Right ventricle myocardium superior (tissue), 1 donor: ENCODE results near the gene RAP1GAP. TPM values are rescaled to one million over a fixed set of nuclear protein-coding genes. Genes with fewer than 3 reads are reported as not detected.

Experiments used
- ATAC-seq: fragments of 200-7000 bp; cut with Tn5 transposase; one replicate; pipeline ENCODE4 v1.9.1; 2020; ENCODE audit warnings: mild to moderate bottlenecking; ENCODE audit not compliant: poor library complexity
- DNase-seq: peaks from one replicate; pipeline ENCODE4 v3.0.0-alpha.2; 2020
- intact Hi-C: fragments of 100-400 bp; cut with DNase I; formaldehyde crosslinking; loops from one replicate; pipeline ENCODE4 v1.11.2; 2022
- total RNA-seq: library from RNA; stranded (reverse); fragmentation: NEBNext Ultra II Directional; extraction: Animal tissue kit (Norgen Biotek cat#: 25700); gene quantifications from one replicate; pipeline ENCODE4 v1.2.1, GENCODE V29; 2021
- donor health status: DM: no; HTN: yes; CAD: no; lungs with severe emphysema.

RAP1GAP gene
- total RNA-seq, 1 donor from 2014 or later, result 3.7 TPM

DNA sequence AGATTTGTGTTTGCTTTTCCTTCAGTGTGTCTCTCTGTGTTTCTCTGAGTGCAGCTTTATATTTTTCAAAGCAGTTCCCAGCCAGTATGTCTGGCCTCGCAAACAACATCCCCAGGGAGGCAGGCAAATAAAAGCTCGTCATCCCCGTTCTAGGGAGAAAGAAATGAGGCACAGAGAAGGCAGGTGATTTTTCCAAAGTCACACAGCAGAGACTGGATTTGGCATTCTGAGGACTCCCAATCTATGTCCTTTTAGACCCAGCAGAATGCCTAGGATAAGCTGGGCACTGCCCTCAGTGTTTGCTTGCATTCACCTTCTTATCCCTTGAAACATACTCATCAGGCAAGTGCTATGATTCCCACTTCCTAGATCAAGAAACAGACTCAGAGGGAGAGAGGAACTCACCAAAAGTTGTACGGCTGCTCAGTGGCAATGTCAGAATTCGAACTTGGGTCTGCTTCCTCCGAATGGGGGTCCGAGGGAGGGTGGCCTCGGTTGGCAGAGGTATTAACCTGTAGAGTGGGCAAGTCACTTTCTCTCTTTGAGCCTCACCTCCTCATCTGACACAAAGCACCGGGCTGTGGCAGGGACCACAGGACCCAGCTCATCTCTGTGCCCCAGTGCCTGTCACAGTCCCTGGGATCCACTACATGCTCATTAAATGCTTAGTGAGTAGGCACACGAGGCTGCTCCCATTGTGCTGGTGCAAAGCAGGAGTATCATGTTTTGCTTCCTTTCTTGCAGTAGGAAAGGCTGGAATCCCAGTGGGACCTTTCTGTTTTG, 4.2 kb downstream of the RAP1GAP start:
- intact Hi-C loops, result no loop called here
- DNase-seq (no peak), ATAC-seq (no peak)

DNA sequence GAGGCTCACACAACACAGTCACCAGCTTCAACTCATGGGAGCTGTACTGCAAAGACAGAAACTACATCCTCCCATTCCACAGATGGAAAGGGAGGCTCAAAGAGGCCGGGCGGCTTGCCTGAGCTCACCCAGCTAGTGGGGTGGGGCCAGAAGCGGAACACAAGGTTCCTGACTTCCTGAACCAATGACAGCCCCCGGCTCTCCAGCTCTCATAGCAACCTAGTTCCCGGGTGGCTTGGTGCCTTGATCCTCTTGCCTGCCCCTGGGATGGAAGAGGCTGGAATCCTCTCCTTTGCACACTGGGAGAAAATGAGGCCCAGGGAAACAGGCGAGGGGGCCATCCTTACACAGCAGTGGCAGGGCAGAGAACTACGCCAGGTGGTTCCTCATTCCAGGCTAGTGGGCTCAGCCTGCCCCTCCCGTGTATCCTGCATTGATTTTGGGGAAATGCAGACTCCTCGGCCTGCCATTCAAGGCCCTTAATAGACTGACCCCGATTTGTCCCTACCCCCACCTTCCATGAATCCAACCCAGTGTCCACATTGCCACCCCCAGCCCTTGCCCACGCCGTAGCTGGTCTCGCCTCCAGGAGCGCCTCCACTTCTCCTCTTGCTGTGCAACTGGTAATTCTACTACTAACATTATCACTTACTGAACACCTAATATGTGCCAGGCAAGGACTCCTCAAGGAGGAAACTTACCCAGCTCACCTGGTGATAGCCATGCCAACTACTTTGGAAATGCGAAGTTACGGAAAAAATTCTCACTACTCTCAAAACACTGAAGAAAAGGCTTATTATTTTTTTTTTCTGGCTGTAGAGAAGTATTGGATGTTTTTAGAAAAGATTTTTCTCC, 5.0 kb downstream of the RAP1GAP start:
- DNase-seq, result no peak
- intact Hi-C loops, result no loop called here
- ATAC-seq, result no peak

DNA sequence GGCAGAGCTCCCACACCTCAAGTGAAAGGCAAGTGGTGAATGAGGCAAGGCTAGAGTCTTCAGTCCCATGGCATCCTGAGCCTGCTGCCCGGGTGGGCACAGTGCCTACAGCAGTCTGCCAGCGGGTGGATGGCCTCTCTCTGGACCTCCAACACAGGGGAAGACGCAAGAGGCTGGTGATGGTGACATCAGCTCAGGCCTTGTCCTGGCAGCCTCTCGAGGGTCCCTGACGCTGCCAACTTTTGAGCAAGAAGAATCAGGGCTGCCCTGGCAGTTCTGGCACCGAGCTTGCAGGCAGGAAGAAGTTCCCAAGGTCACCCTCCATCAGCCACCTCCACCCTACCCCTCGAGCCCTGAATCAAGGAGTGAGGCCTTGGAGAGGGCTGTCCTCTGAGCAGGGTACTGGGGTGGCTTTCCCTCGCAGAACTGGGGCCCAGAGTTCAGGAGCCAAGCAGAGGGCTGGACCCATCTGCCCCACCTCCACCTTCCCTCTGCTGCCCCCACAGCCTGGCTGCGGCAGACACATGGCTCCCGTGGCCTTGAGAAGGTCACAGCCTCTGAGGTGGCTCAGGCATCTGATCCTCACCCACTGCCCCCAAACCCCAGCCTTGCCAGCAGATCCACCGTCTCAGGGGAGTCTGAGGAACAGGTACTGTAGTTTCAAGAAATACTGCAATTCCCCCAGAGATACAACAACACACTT, 5.8 kb downstream of the RAP1GAP start:
- intact Hi-C loops, result no loop called here
- ATAC-seq (no peak), DNase-seq (peak; percentile 51)

DNA sequence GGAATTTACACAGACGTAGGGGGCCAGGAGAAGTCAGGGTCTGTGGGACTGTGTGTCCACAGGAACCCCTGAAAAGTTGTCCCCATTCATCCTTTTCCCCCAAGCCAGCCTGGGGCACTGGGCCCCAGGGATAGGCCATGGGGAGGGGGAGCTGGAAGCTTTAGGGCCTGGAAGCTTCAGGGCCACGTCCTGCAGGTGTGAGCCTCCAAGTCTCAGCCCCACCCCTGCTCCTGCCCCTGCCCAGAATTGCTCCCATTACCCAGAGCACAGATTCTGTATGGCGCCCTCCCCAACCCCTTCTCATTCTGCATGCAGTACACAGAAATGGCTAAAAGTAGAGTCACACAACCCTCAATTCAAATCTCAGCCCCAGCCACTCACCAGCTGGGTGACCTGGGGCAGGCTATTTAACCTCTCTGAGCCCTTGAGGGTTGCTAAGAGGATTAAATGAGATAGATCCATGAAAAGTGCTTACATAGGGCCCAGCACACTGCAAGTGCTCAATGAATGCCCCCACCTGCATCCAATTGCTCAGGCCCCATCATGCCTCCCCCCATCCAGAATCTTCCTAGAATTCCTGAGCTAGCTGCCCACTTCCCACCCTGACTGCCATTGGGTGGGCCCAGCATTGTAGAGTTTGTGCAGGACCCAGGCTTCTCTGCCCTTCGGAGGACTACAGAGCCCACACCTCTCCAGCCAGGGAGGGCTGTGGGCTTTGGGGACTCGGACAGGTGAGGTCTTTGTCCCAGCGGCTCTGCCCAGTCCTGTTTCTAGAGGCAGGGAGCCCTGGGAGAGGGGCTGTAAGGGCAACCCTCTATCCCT, 6.5 kb downstream of the RAP1GAP start:
- no peak for ATAC-seq
- DNase-seq, result no peak
- intact Hi-C loops, result no loop called here

DNA sequence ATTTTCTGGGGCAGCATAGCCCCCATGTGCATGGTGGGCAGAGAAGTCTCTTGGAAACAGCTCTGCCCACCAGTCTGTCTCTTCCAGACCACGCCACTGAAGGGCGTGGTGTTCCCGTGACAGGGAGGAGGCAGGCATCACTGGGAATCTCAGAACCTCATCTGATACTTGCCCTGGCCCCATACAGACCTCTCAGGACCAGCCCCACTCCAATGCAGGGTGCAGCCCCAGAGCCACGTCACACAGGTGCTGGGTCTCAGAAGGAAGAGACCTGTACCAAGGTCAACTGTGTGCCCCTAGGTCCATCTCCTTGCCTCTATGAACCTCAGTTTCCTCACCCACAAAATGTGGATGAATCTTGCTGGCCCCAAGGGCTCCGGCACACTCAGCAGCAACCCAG, 7.3 kb downstream of the RAP1GAP start:
- DNase-seq (no peak), ATAC-seq (no peak)
- intact Hi-C loops, result no loop called here

DNA sequence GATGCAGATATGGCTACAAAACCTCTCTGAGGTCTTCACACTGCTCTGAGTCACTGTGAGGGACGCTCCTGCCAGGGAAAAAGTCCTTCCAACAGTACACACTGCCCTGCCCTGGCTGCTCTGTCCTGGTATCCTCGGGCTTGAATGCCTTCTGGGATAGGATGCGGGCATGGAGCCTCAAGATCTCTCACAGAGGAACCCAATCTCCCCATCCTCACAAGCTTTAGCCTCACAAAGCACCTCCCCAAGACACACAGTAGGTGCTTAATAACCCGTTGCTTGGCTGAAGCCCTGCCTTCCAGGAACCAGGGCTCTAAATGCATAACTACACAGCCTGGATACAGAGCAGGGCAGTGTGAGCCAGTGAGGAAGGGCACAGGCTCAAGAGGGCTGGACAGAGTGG, 9.2 kb downstream of the RAP1GAP start:
- intact Hi-C loops, result loop anchor here (5.0 to 10.0 kb wide), 2 partner anchors 155 to 288 kb away; partner anchors contain the start of gene ALPL
- DNase-seq (no peak), ATAC-seq (no peak)

DNA sequence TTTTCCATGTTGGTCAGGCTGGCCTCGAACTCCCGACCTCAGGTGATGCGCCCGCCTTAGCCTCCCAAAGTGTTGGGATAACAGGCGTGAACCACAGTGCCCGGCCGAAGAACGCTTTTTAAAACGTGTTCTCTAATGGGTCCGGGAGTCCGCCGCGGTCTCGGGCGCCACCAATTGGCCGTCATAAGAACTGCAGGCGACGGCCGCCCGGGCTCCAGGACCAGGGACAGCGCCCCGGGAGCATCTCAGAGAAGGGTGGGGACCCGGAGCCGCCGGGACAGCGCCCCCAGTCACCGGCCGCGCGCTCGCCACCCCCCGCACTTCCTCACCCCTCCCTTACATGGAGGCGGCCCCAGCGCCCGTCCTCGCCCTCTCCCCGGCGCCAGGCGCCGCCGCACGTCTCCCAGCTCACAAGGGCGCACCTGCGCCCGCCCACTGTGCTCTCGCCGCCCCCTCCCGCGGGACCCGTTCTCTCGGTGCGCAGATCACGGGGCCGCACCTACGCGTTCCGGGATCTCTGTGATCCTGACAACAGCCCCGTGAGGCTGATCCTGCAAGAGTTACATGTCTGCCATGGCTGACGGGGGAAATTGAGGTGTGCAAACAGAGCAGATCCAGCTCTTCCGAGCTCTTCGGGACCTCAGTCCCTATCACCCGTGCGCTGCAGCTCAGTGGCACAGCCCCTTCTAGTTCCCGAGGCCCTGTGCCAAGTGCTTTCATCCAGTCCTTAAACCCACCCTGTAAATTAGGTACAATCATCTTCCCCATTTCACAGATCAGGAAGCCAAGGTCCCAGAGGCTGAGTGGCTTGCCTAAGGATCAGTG, 9.8 kb downstream of the RAP1GAP start:
- intact Hi-C loops, result loop anchor here (5.0 to 10.0 kb wide), 2 partner anchors 155 to 287 kb away; partner anchors contain the start of gene ALPL
- peak; percentile 88 for DNase-seq
- peak; percentile 81 for ATAC-seq

DNA sequence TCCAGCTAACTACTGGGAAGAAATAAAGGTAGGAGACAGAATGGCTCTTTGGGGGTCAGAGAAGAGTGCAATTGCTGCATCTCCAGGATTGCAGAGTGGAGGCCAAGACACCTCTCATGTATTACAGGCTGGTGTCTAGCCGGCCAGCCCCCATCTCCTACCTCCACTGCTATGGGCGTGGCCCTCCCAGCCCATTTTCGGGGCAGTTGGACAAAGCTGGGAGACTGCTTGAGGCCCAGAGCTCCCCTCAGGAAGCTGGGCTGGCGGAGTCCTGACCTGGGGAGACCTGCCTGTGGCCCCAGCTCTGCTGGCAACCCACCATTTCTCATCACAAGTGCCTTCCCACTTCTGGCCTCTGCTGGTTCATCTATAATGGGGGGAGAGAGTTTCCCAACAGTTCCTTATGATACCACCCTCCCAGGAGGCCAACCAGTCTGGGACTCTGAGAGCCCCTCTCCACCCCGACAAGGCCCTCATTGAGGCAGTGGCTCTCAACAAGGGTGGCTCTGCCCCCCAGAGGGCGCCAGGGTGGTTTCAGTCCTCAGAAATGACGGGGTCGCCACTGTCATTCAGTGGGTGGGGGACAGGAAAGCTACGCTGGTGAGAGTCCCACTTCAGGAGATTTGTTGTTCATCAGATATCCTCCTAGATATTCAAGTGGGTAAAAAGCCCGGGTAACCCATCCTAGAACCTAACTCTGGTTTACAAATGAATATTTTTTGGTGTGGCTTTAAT, 11.5 kb downstream of the RAP1GAP start:
- no peak for ATAC-seq
- intact Hi-C loops, result loop anchor here (5.0 to 10.0 kb wide), 2 partner anchors 153 to 285 kb away; partner anchors contain the start of gene ALPL
- no peak for DNase-seq

DNA sequence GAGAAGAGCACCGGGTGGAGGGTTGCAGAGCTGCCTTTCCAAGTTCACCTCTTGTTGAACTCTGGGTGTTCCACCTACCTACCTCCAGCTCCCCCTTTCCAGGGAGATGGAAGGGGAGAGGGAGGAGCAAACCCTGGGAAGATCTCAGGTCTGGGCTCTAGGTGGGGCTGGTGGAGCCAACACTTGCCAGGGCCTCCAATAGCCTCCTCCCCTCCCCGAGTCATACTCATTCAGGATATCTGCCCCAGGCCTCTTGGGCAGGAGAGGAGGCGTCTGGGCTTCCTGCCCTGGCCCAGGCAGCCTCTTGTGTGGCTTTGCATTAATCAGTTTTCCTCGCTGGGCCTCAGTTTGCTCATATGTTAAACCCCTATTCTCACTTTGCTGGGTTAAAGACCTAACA, 13.4 kb downstream of the RAP1GAP start:
- DNase-seq (no peak), ATAC-seq (no peak)
- intact Hi-C loops, result loop anchor here (5.0 to 10.0 kb wide), 2 partner anchors 151 to 283 kb away; partner anchors contain the start of gene ALPL

DNA sequence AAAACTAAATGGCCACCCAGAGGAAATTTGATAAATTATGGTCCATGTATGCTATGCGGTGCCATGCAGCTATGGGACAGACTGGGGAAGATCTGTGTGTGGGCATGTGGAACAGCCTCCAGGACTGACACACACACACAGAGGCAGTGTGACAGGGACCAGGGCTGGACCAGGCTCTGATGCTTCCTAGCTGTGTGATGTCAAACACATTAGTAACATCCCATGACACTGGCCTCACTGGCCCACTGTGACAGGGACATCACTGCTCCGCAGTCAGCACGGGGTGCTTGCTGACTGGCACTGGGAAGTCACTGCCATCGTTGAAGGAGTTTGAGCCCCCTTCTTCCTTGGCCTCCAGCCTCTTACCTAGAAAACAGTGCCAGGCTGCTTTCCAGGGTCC, 13.9 kb downstream of the RAP1GAP start:
- no peak for DNase-seq
- no peak for ATAC-seq
- intact Hi-C loops, result loop anchor here (5.0 to 10.0 kb wide), 2 partner anchors 150 to 283 kb away; partner anchors contain the start of gene ALPL

DNA sequence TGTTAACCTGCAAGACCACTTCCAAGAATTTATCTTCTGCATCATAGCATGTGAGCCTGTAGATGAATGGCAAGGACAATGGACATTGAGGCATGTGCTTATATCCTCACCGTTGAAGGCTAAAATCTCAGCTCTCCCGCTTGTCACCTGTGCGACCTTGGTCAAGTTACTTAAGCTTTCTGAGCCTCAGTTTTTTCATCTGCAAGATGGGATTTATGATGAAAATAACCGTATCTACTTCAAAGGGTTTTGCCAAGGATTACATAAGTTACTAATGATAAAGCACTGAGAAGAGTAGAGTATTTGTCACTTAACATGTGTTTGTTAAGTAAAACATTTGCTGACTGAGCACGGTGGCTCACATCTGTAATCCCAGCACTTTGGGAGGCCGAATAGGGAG, 14.9 kb downstream of the RAP1GAP start:
- intact Hi-C loops, result loop anchor here (10.0 kb wide), 1 partner anchor 149 kb away; the partner anchor contains the start of gene ALPL
- no peak for DNase-seq
- ATAC-seq, result no peak

DNA sequence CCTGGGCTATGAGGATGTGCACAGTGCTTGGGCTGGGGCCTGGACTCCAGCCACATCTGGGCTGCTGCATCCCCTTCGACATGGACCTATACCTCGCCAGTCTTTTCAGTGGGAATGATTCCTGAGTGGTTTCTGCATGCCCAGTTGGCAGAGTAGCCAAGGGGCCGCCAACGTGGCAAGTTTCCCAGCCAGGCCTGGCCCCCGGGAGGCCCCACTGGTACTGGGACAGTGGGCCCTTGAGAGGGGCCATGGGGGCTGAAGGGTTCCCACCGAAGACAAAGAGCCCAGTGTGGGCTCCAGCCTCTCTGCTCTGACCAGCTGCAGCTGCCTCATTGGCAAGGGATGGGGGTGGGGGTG, 15.4 kb downstream of the RAP1GAP start:
- intact Hi-C loops, result loop anchor here (10.0 kb wide), 1 partner anchor 149 kb away; the partner anchor contains the start of gene ALPL
- no peak for DNase-seq

DNA sequence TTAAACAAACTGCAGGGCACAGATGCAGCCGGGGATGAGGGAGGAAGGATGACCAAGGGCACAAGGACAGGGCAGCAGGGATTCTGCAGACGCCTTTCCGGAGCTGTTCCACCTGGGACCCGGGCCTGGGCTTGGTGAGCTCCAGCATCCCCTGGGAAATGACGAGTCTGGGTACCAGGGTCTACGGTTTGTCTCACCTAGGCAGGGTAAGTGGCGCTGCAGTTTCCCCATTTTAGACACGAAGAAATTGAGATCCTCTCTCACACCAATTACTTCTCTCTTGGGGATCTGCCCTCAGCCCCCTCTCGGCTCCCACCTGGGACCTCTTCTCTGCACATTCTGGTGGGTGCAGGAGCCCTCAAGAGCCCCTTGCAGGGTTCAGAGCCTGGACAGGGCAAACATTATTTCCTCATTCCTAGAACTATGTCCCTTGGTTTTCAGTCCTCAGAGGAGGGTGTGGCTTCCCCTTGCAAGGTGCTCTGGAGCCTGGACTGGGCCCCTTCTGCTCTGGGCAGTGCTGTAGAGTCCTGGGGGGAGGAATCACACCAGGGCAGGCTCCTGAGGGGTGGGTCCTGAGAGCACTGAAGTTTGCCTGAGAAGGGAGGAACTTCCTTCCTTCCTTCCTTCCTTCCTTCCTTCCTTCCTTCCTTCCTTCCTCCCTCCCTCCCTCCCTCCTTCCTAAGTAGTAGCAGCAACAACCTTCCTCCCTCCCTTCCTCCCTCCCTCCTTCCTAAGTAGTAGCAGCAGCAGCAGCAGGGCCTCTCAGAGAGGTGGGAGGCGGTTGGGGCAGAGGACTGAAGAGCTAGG, 16.0 kb downstream of the RAP1GAP start:
- intact Hi-C loops, result loop anchor here (10.0 kb wide), 1 partner anchor 148 kb away; the partner anchor contains the start of gene ALPL
- DNase-seq, result no peak
- ATAC-seq, result no peak

More for the DNA sequence above, 15.4 kb downstream of the RAP1GAP start:
- ATAC-seq, result no peak

DNA sequence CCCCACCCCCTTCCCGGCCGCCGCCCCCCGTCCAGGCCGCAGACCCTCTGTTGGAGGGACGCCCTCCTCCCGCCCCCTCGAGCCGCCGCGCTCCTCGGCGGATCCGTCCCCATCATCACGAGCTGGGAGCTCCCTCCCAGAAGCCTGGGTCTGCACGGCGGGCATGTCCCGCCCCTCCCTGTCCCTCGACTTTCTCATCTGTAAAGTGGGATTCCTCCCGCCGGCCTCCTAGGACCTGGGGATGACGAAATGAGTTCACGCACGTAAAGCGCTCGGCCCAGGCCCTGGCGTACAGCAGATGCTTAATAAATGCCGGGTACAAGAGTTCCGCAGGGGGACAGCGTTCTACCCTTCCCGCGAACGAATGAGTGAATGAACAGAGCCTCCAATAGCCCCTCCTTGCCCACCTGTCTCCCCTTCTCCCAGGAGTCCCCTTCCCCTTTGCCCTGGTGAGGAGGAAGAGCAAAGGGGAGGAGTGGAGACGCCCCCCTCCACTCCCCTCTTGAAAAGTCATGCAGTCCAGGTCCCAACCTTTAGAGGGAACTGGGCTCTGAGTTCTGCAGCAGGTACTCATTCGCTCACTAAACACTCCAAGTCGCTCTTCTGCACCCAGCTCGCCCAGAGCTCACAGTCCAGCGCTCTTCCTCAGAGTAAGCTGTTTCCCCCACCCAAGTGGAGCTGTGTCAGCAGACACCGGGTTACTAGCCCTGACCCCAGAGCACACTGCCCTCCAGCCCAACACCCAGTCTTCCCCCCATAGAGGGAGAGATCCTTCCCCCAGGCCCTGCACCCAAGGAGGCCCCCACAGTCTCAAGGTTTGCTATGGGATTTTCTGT, 16.8 kb downstream of the RAP1GAP start:
- peak; percentile 40 for DNase-seq
- intact Hi-C loops, result loop anchor here (10.0 kb wide), 1 partner anchor 148 kb away; the partner anchor contains the start of gene ALPL

More for the DNA sequence above, 16.8 kb downstream of the RAP1GAP start:
- ATAC-seq, result no peak
